Measurements from ENCODE around the gene DCAF15. TPM values are rescaled to one million over a fixed set of nuclear protein-coding genes. Genes with fewer than 3 reads are reported as not detected.

DCAF15 gene
- total RNA-seq, 1 experiment from 2014 or later, result 35.5 TPM

GRCh38 chr19:13981021-13981420, 28.7 kb downstream of the DCAF15 start:
- CTCF ChIA-PET, result no interaction called here
- intact Hi-C loops (cut with micrococcal nuclease; ENCODE audit: unreplicated experiment), result no loop called here
- TF ChIP-seq CTCF (IDR thresholded peaks at IDR 0.05; ENCODE audit: unreplicated experiment), result no peak
- Mint-ChIP-seq H3K36me3 (ENCODE audit: insufficient read depth, unreplicated experiment) (no peaks in the 10 kb centered on the region), H3K27ac (ENCODE audit: unreplicated experiment) (no peak overlapping the region), H3K9me3 (ENCODE audit: low read depth, unreplicated experiment) (no peaks in the 10 kb centered on the region), H3K4me1 (ENCODE audit: low read depth, unreplicated experiment) (no peaks in the 10 kb centered on the region), H3K27me3 (ENCODE audit: unreplicated experiment) (no peaks in the 10 kb centered on the region), H3K4me3 (ENCODE audit: low read depth, unreplicated experiment) (no peak overlapping the region)
- DNase-seq, result no peak
- no TSS peak for BruUV-seq (replicated peaks)

GRCh38 chr19:13981467-13981866, 29.2 kb downstream of the DCAF15 start:
- BruUV-seq (replicated peaks), result no TSS peak
- Mint-ChIP-seq H3K9me3 (ENCODE audit: low read depth, unreplicated experiment) (no peaks in the 10 kb centered on the region), H3K4me1 (ENCODE audit: low read depth, unreplicated experiment) (no peaks in the 10 kb centered on the region), H3K27ac (ENCODE audit: unreplicated experiment) (no peak overlapping the region), H3K27me3 (ENCODE audit: unreplicated experiment) (no peaks in the 10 kb centered on the region), H3K36me3 (ENCODE audit: insufficient read depth, unreplicated experiment) (no peaks in the 10 kb centered on the region), H3K4me3 (ENCODE audit: low read depth, unreplicated experiment) (no peak overlapping the region)
- intact Hi-C loops (cut with micrococcal nuclease; ENCODE audit: unreplicated experiment), result no loop called here
- no peak for DNase-seq
- CTCF ChIA-PET, result no interaction called here
- TF ChIP-seq CTCF (IDR thresholded peaks at IDR 0.05; ENCODE audit: unreplicated experiment), result no peak

GRCh38 chr19:13981988-13982501, 29.7 kb downstream of the DCAF15 start:
- no peak for TF ChIP-seq CTCF (IDR thresholded peaks at IDR 0.05; ENCODE audit: unreplicated experiment)
- Mint-ChIP-seq H3K27ac (ENCODE audit: unreplicated experiment) (no peak overlapping the region), H3K4me1 (ENCODE audit: low read depth, unreplicated experiment) (no peaks in the 10 kb centered on the region), H3K27me3 (ENCODE audit: unreplicated experiment) (no peaks in the 10 kb centered on the region), H3K36me3 (ENCODE audit: insufficient read depth, unreplicated experiment) (no peaks in the 10 kb centered on the region), H3K4me3 (ENCODE audit: low read depth, unreplicated experiment) (no peak overlapping the region), H3K9me3 (ENCODE audit: low read depth, unreplicated experiment) (no peaks in the 10 kb centered on the region)
- BruUV-seq (replicated peaks), result no TSS peak
- DNase-seq, result no peak
- intact Hi-C loops (cut with micrococcal nuclease; ENCODE audit: unreplicated experiment), result no loop called here
- CTCF ChIA-PET, result no interaction called here

GRCh38 chr19:13982773-13983172, 30.5 kb downstream of the DCAF15 start:
- Mint-ChIP-seq H3K27ac (ENCODE audit: unreplicated experiment) (no peak overlapping the region), H3K4me3 (ENCODE audit: low read depth, unreplicated experiment) (no peak overlapping the region), H3K27me3 (ENCODE audit: unreplicated experiment) (no peaks in the 10 kb centered on the region), H3K4me1 (ENCODE audit: low read depth, unreplicated experiment) (no peaks in the 10 kb centered on the region), H3K9me3 (ENCODE audit: low read depth, unreplicated experiment) (no peaks in the 10 kb centered on the region), H3K36me3 (ENCODE audit: insufficient read depth, unreplicated experiment) (no peaks in the 10 kb centered on the region)
- intact Hi-C loops (cut with micrococcal nuclease; ENCODE audit: unreplicated experiment), result no loop called here
- no peak for TF ChIP-seq CTCF (IDR thresholded peaks at IDR 0.05; ENCODE audit: unreplicated experiment)
- CTCF ChIA-PET, result no interaction called here
- BruUV-seq (replicated peaks), result no TSS peak
- DNase-seq, result no peak
